Stimulated activated CD8-positive, alpha-beta memory T cell treated with anti-CD3 and anti-CD28 coated beads, Interleukin-7, amount 100 ng/mL, for 1 hour (primary cell): ENCODE data around the gene HOGA1.
"Not testable (repeated sequence)": the region's sequence is repeated elsewhere in the genome, so short reads cannot be mapped to it uniquely, and the experiment has no call there.

Source experiments
- DNase-seq, 2 donors: peaks; one replicate each; pipeline ENCODE4 v3.0.0-alpha.2; 2020; ENCODE audit warnings: low read depth in 2 of 2

Gene HOGA1

GRCh38 chr10:97554336-97554735, 29.9 kb upstream of the HOGA1 start:
- not testable (repeated sequence) for DNase-seq

- not testable (repeated sequence) for DNase-seq
These were observed 28.6 kb upstream of the HOGA1 start for GRCh38 chr10:97555541-97555940.

- DNase-seq: not testable (repeated sequence)
These were observed 23.3 kb upstream of the HOGA1 start for GRCh38 chr10:97560731-97561381.

- not testable (repeated sequence) for DNase-seq
These were observed 22.7 kb upstream of the HOGA1 start for GRCh38 chr10:97561386-97562077.

- DNase-seq: not testable (repeated sequence)
These were observed 21.9 kb upstream of the HOGA1 start for GRCh38 chr10:97562329-97562728.

- DNase-seq: no peak
These were observed 20.9 kb upstream of the HOGA1 start for GRCh38 chr10:97563337-97563736.

- DNase-seq: no peak
These were observed 19.4 kb upstream of the HOGA1 start for GRCh38 chr10:97564776-97565175.

GRCh38 chr10:97566336-97566996, 17.7 kb upstream of the HOGA1 start:
- no peak for DNase-seq

GRCh38 chr10:97567891-97568290, 16.3 kb upstream of the HOGA1 start:
- no peak for DNase-seq

- no peak for DNase-seq
These were observed 13.9 kb upstream of the HOGA1 start for GRCh38 chr10:97570146-97570788.

- no peak for DNase-seq
These were observed 13.3 kb upstream of the HOGA1 start for GRCh38 chr10:97570789-97571471.

GRCh38 chr10:97571622-97572021, 12.6 kb upstream of the HOGA1 start:
- no peak for DNase-seq

GRCh38 chr10:97572214-97572989, 11.8 kb upstream of the HOGA1 start, which contains the start of gene ANKRD2:
Gene ANKRD2, plus strand, starts transcription at chr10:97572779. Its CDS starts 10 bp downstream, at chr10:97572789.
- peak; percentile 11 to 17 for DNase-seq

GRCh38 chr10:97573021-97573420, 11.2 kb upstream of the HOGA1 start:
- DNase-seq: no peak

- DNase-seq: no peak
These were observed 10.5 kb upstream of the HOGA1 start for GRCh38 chr10:97573672-97574071.

GRCh38 chr10:97574374-97575126, 9.6 kb upstream of the HOGA1 start:
- no peak for DNase-seq

GRCh38 chr10:97575127-97575668, 9.0 kb upstream of the HOGA1 start:
- no peak for DNase-seq

GRCh38 chr10:97576487-97576886, 7.7 kb upstream of the HOGA1 start:
- DNase-seq: not testable (repeated sequence)

GRCh38 chr10:97577701-97578100, 6.5 kb upstream of the HOGA1 start:
- DNase-seq: no peak
